HFFc6 (cell line): ENCODE results near the gene OGG1. TPM values are rescaled to one million over a fixed set of nuclear protein-coding genes. Genes with fewer than 3 reads are reported as not detected.

Source experiments
- DNase-seq: peaks from one replicate; pipeline ENCODE4 v3.0.0-alpha.2; 2018
- H3K27ac Mint-ChIP-seq: 2 replicates; pipeline ENCODE4 v1.8.0; 2020; ENCODE audit warnings: mild to moderate bottlenecking, mixed read lengths
- H3K27me3 Mint-ChIP-seq: 2 replicates; pipeline ENCODE4 v1.8.0; 2021; ENCODE audit warnings: mild to moderate bottlenecking, moderate library complexity, mixed read lengths; ENCODE audit not compliant: insufficient read depth
- H3K36me3 Mint-ChIP-seq: 2 replicates; pipeline ENCODE4 v1.8.0; 2021; ENCODE audit warnings: low read depth, mixed read lengths
- H3K4me1 Mint-ChIP-seq: 2 replicates; pipeline ENCODE4 v1.8.0; 2020; ENCODE audit warnings: low read depth, mixed read lengths
- H3K4me3 Mint-ChIP-seq: 2 replicates; pipeline ENCODE4 v1.8.0; 2020; ENCODE audit warnings: mild to moderate bottlenecking, moderate library complexity, mixed read lengths
- H3K9me3 Mint-ChIP-seq: 2 replicates; pipeline ENCODE4 v1.8.0; 2020; ENCODE audit warnings: mild to moderate bottlenecking, mixed read lengths
- CTCF ChIP-seq: fragments of 200-600 bp; sonication (generic); IDR thresholded peaks from 2 replicates; pipeline ENCODE4 v1.5.0; 2021; ENCODE audit warnings: antibody characterized with exemption, mild to moderate bottlenecking
- total RNA-seq, 6 experiments: library from RNA; stranded (reverse); fragmentation: NEBNext Ultra II Directional; extraction: Animal tissue kit (Norgen Biotek cat#: 25700); gene quantifications; 2 replicates in 1 of 6; 3 replicates in 5 of 6; pipeline ENCODE4 v1.2.3, GENCODE V29; 2021

OGG1 gene
- total RNA-seq, 6 experiments from 2014 or later = 17.7 to 26.2 (median 23.7) TPM

GRCh38 chr3:9781978-9782603 lies 32.3 kb downstream of the OGG1 start:
- Mint-ChIP-seq H3K4me3 (no peak overlapping the region), H3K27me3 (no peaks in the 10 kb centered on the region; the same call in 1 of the 2 replicates), H3K4me1 (peaks cover 21% of the 10 kb centered on the region), H3K9me3 (no peaks in the 10 kb centered on the region), H3K36me3 (peaks cover 13% of the 10 kb centered on the region), H3K27ac (peak overlapping the region; percentile 3; the same call in 1 of the 2 replicates)
- no peak for DNase-seq
- no peak for TF ChIP-seq CTCF

- Mint-ChIP-seq H3K4me3 (no peak overlapping the region), H3K9me3 (no peaks in the 10 kb centered on the region), H3K36me3 (peaks cover 18% of the 10 kb centered on the region), H3K4me1 (peaks cover 15% of the 10 kb centered on the region), H3K27ac (no peak overlapping the region), H3K27me3 (no peaks in the 10 kb centered on the region; the same call in 1 of the 2 replicates)
- TF ChIP-seq CTCF = no peak
- no peak for DNase-seq
Observed at GRCh38 chr3:9782770-9783169, 33.0 kb downstream of the OGG1 start.

GRCh38 chr3:9783954-9784353 lies 34.2 kb downstream of the OGG1 start:
- H3K4me1 Mint-ChIP-seq = peaks cover 3% of the 10 kb centered on the region
- no peak overlapping the region for H3K27ac Mint-ChIP-seq
- H3K27me3 Mint-ChIP-seq = no peaks in the 10 kb centered on the region; the same call in 1 of the 2 replicates
- peaks cover 21% of the 10 kb centered on the region for H3K36me3 Mint-ChIP-seq
- DNase-seq = no peak
- no peak overlapping the region for H3K4me3 Mint-ChIP-seq
- no peaks in the 10 kb centered on the region for H3K9me3 Mint-ChIP-seq
- no peak for TF ChIP-seq CTCF

GRCh38 chr3:9784965-9785364 lies 35.2 kb downstream of the OGG1 start:
- Mint-ChIP-seq H3K36me3 (peaks cover 30% of the 10 kb centered on the region), H3K4me3 (no peak overlapping the region), H3K27ac (no peak overlapping the region), H3K9me3 (no peaks in the 10 kb centered on the region), H3K4me1 (no peaks in the 10 kb centered on the region; the same call in 1 of the 2 replicates), H3K27me3 (no peaks in the 10 kb centered on the region; the same call in 1 of the 2 replicates)
- TF ChIP-seq CTCF = no peak
- DNase-seq = no peak

GRCh38 chr3:9785602-9786001 lies 35.9 kb downstream of the OGG1 start:
- no peak overlapping the region for H3K27ac Mint-ChIP-seq
- no peak for DNase-seq
- H3K27me3 Mint-ChIP-seq = peaks cover 2% of the 10 kb centered on the region
- H3K36me3 Mint-ChIP-seq = peaks cover 36% of the 10 kb centered on the region
- peaks cover 5% of the 10 kb centered on the region for H3K4me1 Mint-ChIP-seq
- no peak for TF ChIP-seq CTCF
- no peak overlapping the region for H3K4me3 Mint-ChIP-seq
- no peaks in the 10 kb centered on the region for H3K9me3 Mint-ChIP-seq
